ENCODE data around the gene BEST2.
A peak's percentile ranks its signal among the peaks of the same experiment; 100 is the strongest.
"Not testable (repeated sequence)": the region's sequence is repeated elsewhere in the genome, so short reads cannot be mapped to it uniquely, and the experiment has no call there.

BEST2 gene

DNA sequence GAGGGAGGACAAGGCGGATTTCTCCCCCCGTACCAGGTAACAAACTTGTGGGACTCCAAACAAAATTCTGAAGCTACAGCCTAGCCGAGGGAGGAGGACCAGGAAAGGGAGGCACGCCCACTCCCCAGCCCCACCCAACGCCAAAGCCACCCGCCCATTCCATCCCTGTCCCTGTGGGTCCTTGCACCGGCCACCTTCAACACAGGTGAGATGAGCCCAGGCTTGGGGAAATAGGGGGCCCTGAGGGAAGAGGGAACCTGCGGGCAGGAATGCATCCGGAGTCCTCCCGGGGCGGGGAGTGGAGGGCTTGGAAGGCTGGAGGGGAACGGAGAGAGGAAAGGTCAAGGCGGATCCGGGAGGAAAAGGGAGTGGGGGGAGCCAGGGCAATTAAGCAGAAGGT lies at the start of gene BEST2:
Gene BEST2 (plus strand): TSS at position 157 of the 400 bp plus-strand sequence. CDS start 802 bp downstream, outside the sequence.
- DNase-seq, result no peak

GRCh38 chr19:12703046-12703445 lies 48.5 kb upstream of the BEST2 start:
- DNase-seq, result no peak

DNA sequence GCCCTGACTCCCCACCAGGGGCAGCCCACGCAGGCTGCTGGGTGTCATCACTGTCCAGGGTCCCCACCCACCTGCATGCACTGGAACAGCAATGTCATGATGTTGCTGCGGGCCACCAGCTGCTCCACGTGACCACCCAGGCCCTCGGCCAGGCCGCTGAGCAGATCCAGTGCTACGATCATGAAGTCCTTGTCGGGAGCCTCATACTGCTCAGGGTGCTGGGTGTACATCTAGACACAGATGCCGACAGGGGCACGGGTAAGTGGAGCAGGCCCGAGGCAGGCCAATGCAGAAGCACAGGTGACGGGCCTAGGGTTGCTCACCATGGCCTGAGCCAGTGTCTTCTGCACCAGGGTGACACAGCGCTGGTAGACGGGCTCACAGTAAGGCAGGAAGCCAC lies 46.4 kb upstream of the BEST2 start:
- no peak for DNase-seq

DNA sequence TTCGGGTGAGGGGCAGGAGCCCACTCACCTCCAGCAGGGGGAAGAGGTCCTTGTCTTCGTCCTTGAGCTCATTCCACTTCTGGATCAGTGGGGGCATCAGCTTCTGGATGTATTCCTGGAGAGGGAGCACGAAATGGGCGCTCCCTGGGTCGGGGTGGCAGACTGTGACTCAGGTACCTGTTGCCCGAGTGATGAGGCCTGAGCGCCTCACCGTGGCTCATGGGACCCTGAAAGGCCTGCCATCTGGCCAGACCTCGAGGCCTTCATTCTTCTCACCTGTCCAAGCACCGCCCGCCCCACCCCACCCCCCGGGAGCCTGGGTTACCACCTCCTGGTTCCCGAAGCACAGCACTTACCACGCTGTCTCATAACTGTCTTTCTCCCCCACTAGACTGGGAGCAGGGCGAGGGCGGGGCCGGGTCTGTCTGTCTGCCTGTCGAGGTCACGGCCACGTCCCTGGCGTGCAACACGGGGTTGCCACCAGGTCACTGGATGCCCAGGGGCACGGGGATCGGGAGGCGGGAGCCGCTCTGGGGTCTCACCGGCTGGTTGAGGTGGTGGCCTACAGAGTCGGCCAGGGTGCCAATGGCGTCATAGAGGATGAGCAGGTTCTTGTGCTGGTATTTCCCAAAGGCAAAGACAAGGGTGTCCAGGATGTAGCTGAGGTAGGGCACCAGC lies 45.8 kb upstream of the BEST2 start:
- no peak for DNase-seq

DNA sequence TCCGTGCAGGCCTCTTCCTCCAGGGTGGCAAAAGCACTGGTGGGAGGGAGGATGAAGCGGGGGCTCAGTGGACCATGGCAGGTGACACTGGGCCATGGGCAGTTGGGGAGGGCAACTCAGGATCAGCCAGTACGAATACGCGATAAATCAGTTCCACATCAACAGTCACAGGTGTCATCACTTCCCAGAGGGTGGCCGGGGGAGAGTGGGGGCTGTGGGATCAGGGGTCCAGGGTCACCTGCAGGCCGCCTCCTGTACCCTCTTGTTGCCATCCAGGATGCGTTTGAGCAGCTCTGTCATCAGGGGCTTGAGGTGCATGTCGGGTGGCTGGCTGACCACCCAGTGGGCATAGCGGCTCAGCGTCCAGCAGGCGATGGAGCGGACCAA lies 45.3 kb upstream of the BEST2 start:
- no peak for DNase-seq

DNA sequence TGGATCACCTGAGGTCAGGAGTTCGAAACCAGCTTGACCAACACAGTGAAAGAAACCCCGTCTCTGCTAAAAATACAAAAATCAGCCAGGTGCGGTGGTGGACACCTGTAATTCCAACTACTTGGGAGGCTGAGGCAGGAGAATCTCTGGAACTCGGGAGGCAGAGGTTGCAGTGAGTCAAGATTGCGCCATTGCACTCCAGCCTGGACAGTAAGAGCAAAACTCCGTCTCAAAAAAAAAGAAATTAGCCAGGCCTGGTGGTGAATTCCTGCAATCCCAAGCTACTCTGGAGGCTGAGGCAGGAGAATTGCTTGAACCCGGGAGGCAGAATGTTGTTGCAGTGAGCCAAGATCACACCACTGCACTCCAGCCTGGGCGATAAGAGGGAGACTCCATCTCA lies 43.0 kb upstream of the BEST2 start:
- no peak for DNase-seq

DNA sequence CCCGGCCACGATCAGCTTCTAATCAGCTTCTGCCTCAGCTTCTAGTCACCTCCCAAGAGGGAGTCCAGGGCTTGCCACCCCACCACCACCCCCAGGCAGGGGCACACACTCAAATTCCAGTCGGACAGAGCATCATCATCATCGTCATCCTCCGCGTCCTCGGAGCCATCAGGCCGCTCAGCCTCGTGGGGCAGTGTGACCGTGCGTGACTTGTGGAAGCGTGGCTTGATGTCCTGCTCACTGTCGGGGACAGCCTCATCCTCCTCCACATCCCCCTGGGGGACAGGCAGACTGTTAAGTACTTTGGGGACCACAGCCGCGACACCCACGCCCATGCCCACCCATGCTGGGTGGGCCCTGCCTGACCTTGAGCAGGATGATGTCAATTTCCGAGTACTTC lies 40.4 kb upstream of the BEST2 start:
- DNase-seq, result no peak

- not testable (repeated sequence) for DNase-seq
Observed at GRCh38 chr19:12712077-12712476, 39.5 kb upstream of the BEST2 start.

- DNase-seq, result not testable (repeated sequence)
Observed at GRCh38 chr19:12713304-12713703, 38.3 kb upstream of the BEST2 start.

GRCh38 chr19:12715102-12715501 lies 36.5 kb upstream of the BEST2 start:
- DNase-seq, result no peak

DNA sequence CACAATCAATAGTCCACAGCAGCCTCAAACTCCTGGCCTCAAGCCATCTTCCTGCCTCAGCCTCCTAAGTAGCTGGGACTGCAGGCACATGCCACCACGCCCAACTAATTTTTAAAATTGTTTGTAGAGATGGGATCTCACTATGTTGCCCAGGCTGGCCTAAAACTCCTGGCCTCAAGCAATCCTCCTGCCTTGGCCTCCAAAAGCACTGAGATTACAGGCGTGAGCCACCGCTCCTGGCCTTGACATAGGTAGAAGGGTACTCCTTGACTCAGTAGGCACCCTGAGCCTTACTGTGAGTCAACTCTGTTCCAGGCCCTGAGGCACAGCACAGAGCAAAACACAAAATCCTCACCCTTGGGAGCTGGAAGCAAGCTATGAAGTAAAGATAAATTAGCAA lies 35.7 kb upstream of the BEST2 start:
- DNase-seq, result no peak

GRCh38 chr19:12720296-12720695 lies 31.3 kb upstream of the BEST2 start:
- no peak for DNase-seq

DNA sequence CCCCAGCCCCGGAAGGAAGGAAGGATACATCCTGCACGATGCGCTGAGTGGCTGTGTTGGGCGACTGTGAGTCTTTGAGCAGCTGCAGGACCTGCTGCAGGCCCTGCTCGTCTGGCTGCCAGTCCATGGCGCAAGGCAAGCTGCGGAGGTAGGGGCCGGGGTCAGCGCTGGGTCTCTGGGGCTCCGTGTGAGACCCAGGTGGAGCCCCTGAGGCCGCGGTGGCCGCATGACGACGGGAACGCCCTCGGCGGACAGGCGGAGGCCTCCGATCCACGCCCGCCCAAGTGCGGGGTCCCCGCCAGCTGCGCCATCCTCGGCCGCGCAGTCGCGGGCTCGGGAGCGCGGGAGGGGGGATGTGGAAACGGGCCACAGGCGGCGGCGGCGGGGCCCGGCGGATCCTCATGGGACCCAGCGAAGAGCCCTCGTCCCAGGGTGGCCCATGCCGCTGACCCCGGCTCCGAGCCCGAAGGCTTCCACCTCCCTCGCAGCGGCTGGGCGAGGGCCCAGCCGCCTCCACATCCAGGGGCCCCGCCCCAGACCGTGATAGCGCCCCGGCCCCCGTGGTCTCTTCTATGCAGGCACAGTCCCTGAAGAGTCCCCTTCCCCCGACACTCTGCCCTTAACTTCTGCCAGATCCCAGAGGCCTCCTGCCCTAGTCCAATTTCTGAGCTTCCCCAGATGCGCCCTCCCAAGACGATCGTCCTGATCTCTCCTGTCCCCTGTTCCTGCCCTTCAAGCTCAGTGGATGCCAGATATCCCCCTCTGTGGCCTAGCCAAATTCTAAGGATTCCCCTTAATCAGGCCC lies 30.5 kb upstream of the BEST2 start:
- no peak for DNase-seq

GRCh38 chr19:12721656-12722565 lies 29.7 kb upstream of the BEST2 start:
- DNase-seq, result peak; percentile 63

GRCh38 chr19:12722566-12723380 lies 28.8 kb upstream of the BEST2 start:
- DNase-seq, result peak; percentile 96

DNA sequence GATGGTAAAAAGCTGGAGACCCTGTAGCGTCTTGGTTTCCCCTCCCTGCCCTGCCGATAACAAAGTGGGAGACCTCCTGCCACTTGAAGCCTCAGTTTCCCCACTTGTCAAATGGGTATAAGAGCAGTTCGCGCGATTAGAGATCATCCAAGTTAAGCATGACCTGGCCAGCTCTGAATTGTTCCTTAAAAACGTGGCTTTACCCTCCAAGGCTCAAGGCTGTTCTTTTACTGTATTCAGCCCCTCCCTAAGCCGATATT lies 28.3 kb upstream of the BEST2 start:
- no peak for DNase-seq

- DNase-seq, result peak; percentile 79
Observed at GRCh38 chr19:12723641-12724426, 27.8 kb upstream of the BEST2 start, which contains the start of gene TNPO2. TSS of gene TNPO2 (minus strand) at chr19:12723932. CDS start at chr19:12720977, 2,955 bp downstream.

DNA sequence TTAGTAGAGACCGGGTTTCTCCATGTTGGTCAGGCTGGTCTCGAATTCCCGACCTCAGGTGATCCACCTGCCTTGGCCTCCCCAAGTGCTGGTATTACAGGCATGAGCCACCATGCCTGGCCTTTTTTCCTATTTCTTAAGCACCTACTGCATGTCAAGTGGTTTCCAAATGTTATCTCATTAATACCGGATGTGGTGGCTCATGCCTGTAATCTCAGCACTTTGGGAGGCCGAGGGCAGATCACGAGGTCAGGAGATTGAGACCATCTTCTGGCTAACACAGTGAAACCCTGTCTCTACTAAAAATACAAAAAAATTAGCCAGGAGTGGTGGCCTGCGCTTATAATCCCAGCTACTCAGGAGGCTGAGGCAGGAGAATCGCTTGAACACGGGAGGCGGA lies 26.0 kb upstream of the BEST2 start:
- not testable (repeated sequence) for DNase-seq

DNA sequence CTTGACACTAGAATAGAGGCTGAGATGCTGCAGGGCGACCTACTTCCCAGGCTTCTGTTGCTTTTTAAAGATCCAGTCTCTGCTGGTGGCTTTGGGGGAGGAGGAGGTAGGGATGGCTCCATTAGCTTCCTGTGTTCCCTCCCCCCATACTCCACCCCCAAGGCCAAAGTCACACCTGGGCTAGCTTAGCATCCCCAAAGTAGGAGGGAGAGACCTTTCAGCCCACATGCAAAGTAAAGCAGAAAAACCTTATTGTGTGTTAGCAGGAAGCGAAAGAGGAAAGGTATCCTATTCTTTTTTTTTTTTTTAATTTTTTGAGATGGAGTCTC lies 24.6 kb upstream of the BEST2 start:
- DNase-seq, result no peak

DNA sequence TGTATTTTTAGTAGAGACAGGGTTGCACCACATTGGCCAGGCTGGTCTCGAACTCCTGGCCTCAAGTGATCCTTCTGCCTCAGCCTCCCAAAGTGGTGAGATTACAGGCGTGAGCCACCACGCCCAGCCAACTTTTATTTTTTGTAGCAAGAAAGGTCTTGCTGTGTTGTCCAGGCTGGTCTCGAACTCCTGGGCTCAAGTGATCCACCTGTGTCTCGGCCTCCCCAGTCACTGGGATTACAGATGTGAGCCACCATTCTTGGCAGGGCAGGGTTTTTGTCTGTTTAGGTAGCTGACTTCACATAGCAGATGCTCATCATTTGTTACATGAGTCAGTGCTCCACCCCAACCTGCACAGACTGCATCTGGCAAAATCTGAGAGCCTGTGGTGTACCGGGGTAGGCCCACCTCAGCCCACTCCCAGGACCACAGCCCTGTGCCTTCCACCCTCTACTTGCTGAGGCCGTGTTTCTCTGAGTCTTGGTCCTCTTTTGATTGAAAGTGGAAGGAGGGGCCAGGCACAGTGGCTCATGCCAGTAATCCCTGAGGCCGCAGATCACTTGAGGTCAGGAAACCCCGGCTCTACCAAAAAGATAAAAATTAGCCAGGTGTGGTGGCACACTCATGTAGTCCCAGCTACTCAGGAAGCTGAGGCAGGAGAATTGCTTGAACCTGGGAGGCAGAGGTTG lies 23.7 kb upstream of the BEST2 start:
- no peak for DNase-seq

DNA sequence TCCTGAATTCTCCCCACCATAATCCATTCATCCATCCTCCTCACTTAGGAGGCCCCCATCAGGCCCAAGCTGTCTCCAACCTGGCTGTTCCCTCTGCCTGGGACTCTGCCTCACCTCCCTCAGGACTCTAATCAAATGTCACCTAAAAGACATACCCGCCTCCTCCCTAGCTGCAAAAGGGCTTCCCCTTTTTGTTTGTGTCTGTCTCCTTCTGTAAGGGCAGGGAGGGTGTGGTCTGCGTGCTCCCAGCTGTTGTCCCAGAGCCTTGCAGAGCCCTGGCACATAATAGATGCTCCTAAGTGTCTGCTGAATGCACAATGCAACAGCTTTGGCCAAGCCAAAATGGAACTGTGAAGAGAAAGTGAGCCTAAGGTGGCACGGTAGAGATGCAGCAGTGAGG lies 21.5 kb upstream of the BEST2 start:
- DNase-seq, result no peak
